ENCODE results near the gene MED20.

MED20 gene

DNA sequence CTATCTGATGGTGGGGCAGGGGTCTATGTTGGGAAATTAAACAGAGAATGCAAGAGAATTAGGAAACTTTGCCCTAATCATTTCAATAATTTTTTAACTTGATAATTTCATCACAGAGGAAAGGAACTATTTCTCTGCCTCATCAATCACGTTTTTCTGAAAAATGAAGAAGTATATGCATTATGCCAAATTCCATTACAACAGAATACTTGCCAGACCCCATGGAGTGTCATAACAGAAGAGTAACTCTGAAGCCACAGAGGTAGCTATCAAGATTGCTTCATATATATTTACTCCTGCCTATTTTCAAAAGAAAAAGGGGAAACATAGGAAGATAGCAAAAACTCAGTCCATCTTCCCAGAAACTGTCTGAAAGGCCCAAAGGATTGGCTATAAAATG is 20.1 kb downstream of the MED20 start:
- DNase-seq, result no peak

GRCh38 chr6:41896281-41896680 is 24.7 kb downstream of the MED20 start:
- no peak for DNase-seq

- DNase-seq, result peak; percentile 89 to 91
Observed at GRCh38 chr6:41895300-41896233, 25.4 kb downstream of the MED20 start, which contains the start of gene USP49. TSS of gene USP49 (minus strand) at chr6:41895375. CDS start at chr6:41806983, 88,392 bp downstream.

DNA sequence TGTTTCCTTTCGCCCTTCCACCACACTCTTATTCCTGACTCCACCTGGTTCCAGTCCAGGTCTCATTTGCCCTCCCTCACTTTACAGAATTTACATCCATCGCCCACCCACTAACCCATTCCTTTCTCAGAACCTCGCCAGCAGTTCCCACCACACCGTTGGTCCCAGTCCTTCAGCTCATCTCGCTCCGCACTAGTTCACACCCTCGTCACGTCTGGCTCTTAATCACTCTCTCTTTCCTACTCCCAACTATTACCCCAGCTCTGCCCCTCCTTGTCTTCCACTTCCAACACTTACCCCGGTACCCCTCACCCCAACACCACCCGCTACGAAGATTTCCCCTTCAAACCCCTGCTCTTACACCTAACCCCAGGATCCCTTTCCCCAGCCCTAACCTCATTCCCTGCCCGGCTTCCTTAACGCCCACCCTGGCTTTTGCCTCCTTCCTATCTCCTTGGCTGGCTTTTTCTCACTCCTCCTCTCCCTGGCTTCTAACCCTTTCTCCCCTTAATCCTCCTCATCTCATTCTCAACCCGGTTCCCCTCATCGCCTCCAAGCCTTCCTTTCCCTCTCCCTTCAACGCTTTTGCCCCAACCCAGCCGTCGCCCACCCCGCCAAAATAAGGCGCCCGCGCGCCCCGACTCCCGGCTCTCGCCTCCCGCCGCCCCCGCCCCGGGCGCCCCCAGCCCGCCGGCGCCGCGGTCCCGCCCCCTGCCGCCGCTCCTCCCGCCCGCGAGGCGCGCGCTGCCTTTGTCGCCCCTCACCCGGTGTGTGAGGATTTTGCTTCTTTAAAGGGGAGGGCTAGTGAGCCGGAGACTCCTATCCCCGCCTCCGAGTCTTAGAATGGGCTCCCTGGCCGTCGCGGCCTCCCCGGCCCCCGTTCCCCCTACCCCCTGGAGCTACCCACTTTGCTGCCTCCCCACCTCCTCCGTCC is 26.3 kb downstream of the MED20 start:
- no peak for DNase-seq

GRCh38 chr6:41892921-41893564 is 27.9 kb downstream of the MED20 start:
- DNase-seq, result no peak

DNA sequence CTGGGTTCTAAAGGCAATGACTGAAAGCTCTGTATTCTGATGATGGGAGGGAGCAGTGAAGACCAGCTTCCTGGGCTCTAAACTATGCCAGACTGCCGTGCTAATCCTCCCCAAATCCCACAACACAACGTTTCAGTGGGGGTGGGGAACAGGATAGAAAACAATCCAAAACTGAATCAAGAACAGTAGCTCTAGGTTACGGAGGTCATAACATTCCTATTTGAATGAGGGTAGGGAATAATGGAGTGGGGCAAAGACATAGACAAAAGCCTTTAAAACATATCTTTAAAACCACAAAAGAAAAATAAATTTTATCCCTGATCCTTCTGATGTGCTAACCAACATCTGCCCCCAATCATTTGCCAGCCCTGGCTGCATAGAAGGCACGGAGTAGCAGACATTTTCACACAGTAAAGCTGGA is 33.6 kb downstream of the MED20 start:
- no peak for DNase-seq

GRCh38 chr6:41885930-41886329 is 35.0 kb downstream of the MED20 start:
- DNase-seq, result no peak

DNA sequence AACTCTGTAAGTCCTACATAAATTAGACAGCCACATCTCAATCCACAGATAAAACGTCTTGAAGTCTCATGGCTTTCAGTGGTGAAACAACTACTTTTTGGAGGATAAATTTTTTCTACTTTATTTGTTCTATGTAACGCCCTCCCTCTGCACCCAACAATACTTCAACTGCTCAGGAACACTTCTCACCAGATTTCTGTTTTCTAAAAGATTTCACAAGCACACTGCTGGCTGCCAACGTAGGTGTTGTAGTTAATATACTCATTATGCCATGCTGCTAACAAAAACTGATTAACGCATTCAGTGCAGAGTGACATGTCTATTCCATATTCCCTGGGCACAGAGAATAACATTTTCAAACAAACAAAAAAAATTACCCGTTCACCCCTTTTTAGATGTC is 36.0 kb downstream of the MED20 start:
- DNase-seq, result no peak

DNA sequence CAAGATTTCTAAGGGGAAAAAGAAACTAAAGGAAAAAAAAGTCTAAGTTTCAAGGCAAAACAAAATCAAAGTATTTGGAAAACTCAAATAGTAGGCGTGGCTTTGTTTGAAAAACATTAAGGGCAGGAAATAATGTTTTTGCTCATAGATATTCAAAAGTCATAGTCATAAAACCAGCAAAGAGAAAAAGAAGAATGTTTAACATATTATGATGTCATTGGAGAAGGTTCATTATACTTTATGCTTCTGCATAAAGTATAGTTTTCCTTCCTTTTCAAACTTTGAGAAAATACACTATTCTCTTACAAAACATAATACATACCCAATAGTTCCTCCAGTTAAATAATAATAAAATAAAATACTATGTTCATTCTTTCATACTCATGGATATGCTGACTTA is 39.4 kb downstream of the MED20 start:
- no peak for DNase-seq

GRCh38 chr6:41878961-41879405 is 42.0 kb downstream of the MED20 start:
- no peak for DNase-seq

DNA sequence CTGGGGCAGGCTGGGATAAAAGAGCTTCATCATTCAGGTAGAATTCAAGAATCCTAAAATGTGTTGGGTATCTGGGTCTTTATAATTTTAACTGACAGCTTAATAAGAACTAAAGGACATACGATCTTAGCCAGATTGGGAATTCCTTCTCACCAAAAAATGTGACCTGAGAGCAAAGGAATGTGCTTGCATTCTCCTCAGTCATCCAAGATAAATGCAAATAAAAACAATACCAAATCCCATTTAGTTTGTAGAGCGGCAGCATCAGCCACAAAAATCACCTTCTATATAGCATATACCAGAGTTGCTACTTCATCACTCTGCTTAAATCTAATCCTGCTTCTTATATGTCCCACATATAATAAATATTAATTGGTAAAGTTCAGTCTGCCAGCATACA is 42.7 kb downstream of the MED20 start:
- DNase-seq, result no peak

DNA sequence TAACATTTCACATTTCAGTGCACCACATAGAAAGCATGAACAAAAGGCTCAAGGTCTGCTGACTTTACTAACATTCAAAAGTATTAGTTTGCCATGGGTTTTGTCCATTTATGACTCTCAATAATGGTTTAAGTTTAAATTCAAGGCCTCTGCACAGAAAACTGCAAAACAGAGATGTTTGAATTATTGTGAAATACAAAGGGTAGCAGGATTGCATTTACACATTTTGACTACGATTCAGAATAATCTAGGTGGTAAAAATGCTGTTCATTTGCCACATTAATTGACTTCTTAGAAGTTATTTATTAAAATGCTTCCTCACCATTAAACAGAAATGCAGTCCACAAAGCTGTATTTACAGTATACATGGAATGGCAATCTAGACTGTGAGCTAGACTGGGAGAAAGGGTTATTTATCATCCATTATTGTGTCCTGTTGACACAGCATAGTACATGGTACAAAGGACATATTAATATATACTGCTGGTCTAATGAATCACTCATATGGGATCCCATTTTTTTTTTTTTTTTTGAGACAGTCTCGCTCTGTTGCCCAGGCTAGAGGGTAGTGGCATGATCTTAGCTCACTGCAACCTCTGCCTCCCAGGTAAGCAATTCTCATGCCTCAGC is 43.8 kb downstream of the MED20 start:
- DNase-seq, result no peak

- DNase-seq, result no peak
Observed at GRCh38 chr6:41874741-41875140, 46.2 kb downstream of the MED20 start.

DNA sequence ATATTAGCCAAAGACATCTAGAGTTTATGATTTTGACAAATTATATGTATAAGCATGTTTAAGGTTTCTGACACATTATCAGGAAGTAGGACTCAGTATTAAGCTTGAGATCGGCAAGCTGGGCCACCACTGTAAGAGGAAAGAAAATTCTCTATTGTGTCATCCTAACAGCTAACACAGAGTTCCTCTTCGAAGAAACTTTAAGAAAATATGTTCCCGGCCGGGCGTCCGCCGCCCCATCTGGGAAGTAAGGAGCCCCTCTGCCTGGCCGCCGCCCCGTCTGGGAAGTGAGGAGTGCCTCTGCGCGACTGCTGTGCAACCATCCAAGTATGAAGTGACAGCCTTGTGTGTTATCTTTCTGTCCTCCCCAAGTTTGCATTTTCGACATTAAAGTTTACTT is 48.8 kb downstream of the MED20 start:
- no peak for DNase-seq

GRCh38 chr6:41871691-41872090 is 49.2 kb downstream of the MED20 start:
- DNase-seq, result no peak

DNA sequence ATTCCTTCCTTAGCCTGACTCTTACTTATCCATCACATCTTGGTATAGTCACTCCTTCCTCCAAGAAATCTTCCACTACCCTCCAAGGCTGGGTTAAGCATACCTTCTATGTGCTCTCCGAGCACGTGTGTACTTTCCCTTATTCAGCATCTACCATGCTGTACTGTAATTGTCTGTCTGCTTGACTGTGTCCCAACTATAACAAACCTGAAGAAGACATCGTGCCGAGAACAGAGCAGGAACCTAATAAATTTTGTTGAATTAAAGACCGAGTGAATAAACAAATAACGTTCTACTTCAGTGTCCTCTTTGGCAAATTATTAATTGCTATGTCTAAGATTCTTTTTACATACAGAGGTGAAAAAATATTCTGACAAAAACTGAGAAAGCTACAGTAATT is 61.6 kb downstream of the MED20 start:
- no peak for DNase-seq

DNA sequence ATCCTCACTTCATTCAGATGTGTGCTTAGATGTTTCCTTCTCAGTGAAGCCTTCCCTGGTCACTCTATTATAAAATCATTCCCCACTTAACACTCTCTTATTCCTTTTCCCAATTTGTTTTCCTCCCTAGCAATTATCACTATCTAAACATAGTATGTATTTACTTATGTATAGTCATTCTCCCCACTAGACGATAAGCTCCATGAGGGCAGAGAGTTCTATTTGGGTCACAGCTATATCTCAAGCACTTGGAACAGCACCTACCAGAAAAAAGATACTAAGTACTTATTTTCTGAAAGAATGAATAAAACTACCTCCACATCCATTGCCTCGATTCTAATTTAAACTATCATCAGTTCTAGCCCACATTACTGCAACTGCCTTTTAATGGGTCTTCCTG is 62.2 kb downstream of the MED20 start:
- no peak for DNase-seq

Data from NCI-H446 (cell line).